Aorta (tissue), 5 donors: ENCODE results near the gene MUC7. TPM values are rescaled to one million over a fixed set of nuclear protein-coding genes. Genes with fewer than 3 reads are reported as not detected.
"Not testable (repeated sequence)": the region's sequence is repeated elsewhere in the genome, so short reads cannot be mapped to it uniquely, and the experiment has no call there.

ENCODE experiments used
- ATAC-seq: fragments of 200-7000 bp; cut with Tn5 transposase; one replicate; pipeline ENCODE4 v1.9.1; 2022; ENCODE audit warnings: moderate library complexity; ENCODE audit not compliant: low FRiP score
- DNase-seq, 2 donors: peaks; one replicate each; pipeline ENCODE4 v3.0.0-alpha.2; 2020
- H3K27ac ChIP-seq, 2 donors: one replicate each; pipeline ENCODE4 v1.5.1; 2013; ENCODE audit warnings: low read length in 2 of 2, mild to moderate bottlenecking in 2 of 2, moderate library complexity in 2 of 2, control low read depth in 1 of 2, inconsistent platforms in 1 of 2, low read depth in 1 of 2
- H3K27me3 ChIP-seq, 2 donors: one replicate each; pipeline ENCODE4 v1.6.1; 2013; ENCODE audit warnings: control low read depth in 1 of 2, low read length in 1 of 2, mild to moderate bottlenecking in 1 of 2, moderate library complexity in 1 of 2; ENCODE audit not compliant: insufficient read depth in 2 of 2, control insufficient read depth in 1 of 2
- H3K36me3 ChIP-seq, 2 donors: one replicate each; pipeline ENCODE4 v1.6.1; 2013; ENCODE audit warnings: control low read depth in 1 of 2, low read length in 1 of 2, mild to moderate bottlenecking in 1 of 2; ENCODE audit not compliant: insufficient read depth in 2 of 2, control insufficient read depth in 1 of 2
- H3K4me1 ChIP-seq, 2 donors: one replicate each; pipeline ENCODE4 v1.6.1; 2013; ENCODE audit warnings: low read length in 2 of 2, control low read depth in 1 of 2, mild to moderate bottlenecking in 1 of 2, moderate library complexity in 1 of 2; ENCODE audit not compliant: insufficient read depth in 2 of 2, control insufficient read depth in 1 of 2
- H3K4me3 ChIP-seq, 2 donors: one replicate each; pipeline ENCODE4 v1.5.1; 2013; ENCODE audit warnings: low read length in 2 of 2, control low read depth in 1 of 2, mild to moderate bottlenecking in 1 of 2
- H3K9me3 ChIP-seq: one replicate; pipeline ENCODE4 v1.6.1; 2013; ENCODE audit warnings: mild to moderate bottlenecking, low read length; ENCODE audit not compliant: control insufficient read depth
- WGBS, 2 donors: extraction: QIAGEN DNeasy Blood & Tissue Kit; methylation state at CpG; one replicate each; pipeline ENCODE4 v1.1.7; 2013; 5-methylcytosine and 5-hydroxymethylcytosine counted together
- intact Hi-C, 2 donors: fragments of 100-400 bp; cut with DNase I; formaldehyde crosslinking; loops; one replicate each; pipeline versions ENCODE4 v1.14.2 to v1.15.0; 2022
- polyA plus RNA-seq, 2 donors: library from polyadenylated mRNA; stranded (reverse); fragments of 200-250 nt; gene quantifications; one replicate each; pipeline ENCODE4 v1.2.3, GENCODE V29; 2013
- total RNA-seq, 2 donors: library from RNA; stranded (reverse); fragmentation: NEBNext Ultra II Directional; extraction: Animal tissue kit (Norgen Biotek cat#: 25700); gene quantifications; one replicate each; pipeline ENCODE4 v1.2.1, GENCODE V29; 2021
- donor health status: healthy with polysubstance abuse.
- donor health status: Bipolar disorder and iron deficiency.
- donor health status: DM: no; HTN: no; CAD: no.
- donor health status: DM: no; HTN: no; CAD: no.
- donor health status: DM: yes; HTN: yes; CAD: no.

Gene MUC7
- total and polyA plus RNA-seq, 4 donors = not detected

- Histone ChIP-seq H3K27me3 (no peaks in the 10 kb centered on the region), H3K27ac (no peak overlapping the region), H3K4me1 (no peaks in the 10 kb centered on the region), H3K36me3 (no peaks in the 10 kb centered on the region), H3K9me3 (no peaks in the 10 kb centered on the region), H3K4me3 (no peak overlapping the region)
- intact Hi-C loops = no loop called here
- 65 to 67% methylated on average over 4 of the region's 4 CpGs for WGBS, 2 donors
- DNase-seq = no peak
- no peak for ATAC-seq
Observed at GRCh38 chr4:70473679-70474078, 1.7 kb downstream of the MUC7 start.

GRCh38 chr4:70488748-70489147 is 16.8 kb downstream of the MUC7 start:
- Histone ChIP-seq H3K4me3 (no peak overlapping the region), H3K27ac (no peak overlapping the region), H3K4me1 (no peaks in the 10 kb centered on the region), H3K36me3 (no peaks in the 10 kb centered on the region), H3K9me3 (no peaks in the 10 kb centered on the region), H3K27me3 (no peaks in the 10 kb centered on the region)
- ATAC-seq (no peak), DNase-seq (no peak)
- intact Hi-C loops = no loop called here
- WGBS, 2 donors = 63 to 70% methylated on average over 3 of the region's 3 CpGs

GRCh38 chr4:70496231-70496630 is 24.2 kb downstream of the MUC7 start:
- no peak for ATAC-seq
- Histone ChIP-seq H3K36me3 (no peaks in the 10 kb centered on the region), H3K9me3 (no peaks in the 10 kb centered on the region), H3K27me3 (no peaks in the 10 kb centered on the region), H3K4me3 (no peak overlapping the region), H3K4me1 (no peaks in the 10 kb centered on the region), H3K27ac (no peak overlapping the region)
- intact Hi-C loops = no loop called here
- WGBS, 2 donors = 64 to 70% methylated on average over 6 of the region's 6 CpGs
- DNase-seq = no peak

GRCh38 chr4:70501838-70502237 is 29.8 kb downstream of the MUC7 start:
- H3K36me3 ChIP-seq, intact Hi-C loops, DNase-seq, H3K4me3 ChIP-seq, H3K27me3 ChIP-seq, ATAC-seq, H3K4me1 ChIP-seq, H3K9me3 ChIP-seq, H3K27ac ChIP-seq: not testable (repeated sequence)
- WGBS, 2 donors = 78 to 91% methylated on average over 8 of the region's 8 CpGs

- ATAC-seq = no peak
- Histone ChIP-seq H3K27ac (no peak overlapping the region), H3K4me3 (no peak overlapping the region), H3K9me3 (no peaks in the 10 kb centered on the region), H3K4me1 (no peaks in the 10 kb centered on the region), H3K36me3 (no peaks in the 10 kb centered on the region), H3K27me3 (no peaks in the 10 kb centered on the region)
- intact Hi-C loops = no loop called here
- 50 to 53% methylated on average over 4 of the region's 4 CpGs for WGBS, 2 donors
- no peak for DNase-seq
Observed at GRCh38 chr4:70504733-70505132, 32.7 kb downstream of the MUC7 start.

- no peaks in the 10 kb centered on the region for H3K9me3 ChIP-seq
- no peaks in the 10 kb centered on the region for H3K4me1 ChIP-seq
- ATAC-seq (no peak), DNase-seq (peak in 1 of 2 donors; percentile 76)
- no peaks in the 10 kb centered on the region for H3K27me3 ChIP-seq
- no peak overlapping the region for H3K27ac ChIP-seq
- no peak overlapping the region for H3K4me3 ChIP-seq
- no peaks in the 10 kb centered on the region for H3K36me3 ChIP-seq
- intact Hi-C loops = no loop called here
- WGBS, 2 donors = 1 to 4% methylated on average over 7 of the region's 7 CpGs
Observed at GRCh38 chr4:70505151-70505748, 33.3 kb downstream of the MUC7 start.

- intact Hi-C loops = no loop called here
- Histone ChIP-seq H3K9me3 (no peaks in the 10 kb centered on the region), H3K4me3 (no peak overlapping the region), H3K27me3 (no peaks in the 10 kb centered on the region), H3K4me1 (no peaks in the 10 kb centered on the region), H3K36me3 (no peaks in the 10 kb centered on the region), H3K27ac (no peak overlapping the region)
- no peak for ATAC-seq
- DNase-seq = no peak
- WGBS, 2 donors = 68 to 75% methylated on average over 1 of the region's 1 CpG
Observed at GRCh38 chr4:70508801-70509200, 36.8 kb downstream of the MUC7 start.

- Histone ChIP-seq H3K36me3 (no peaks in the 10 kb centered on the region), H3K27ac (no peak overlapping the region), H3K9me3 (peaks cover 2% of the 10 kb centered on the region), H3K4me1 (no peaks in the 10 kb centered on the region), H3K4me3 (no peak overlapping the region), H3K27me3 (no peaks in the 10 kb centered on the region)
- WGBS, 2 donors = 87 to 90% methylated on average over 3 of the region's 3 CpGs
- DNase-seq (no peak), ATAC-seq (no peak)
- intact Hi-C loops = no loop called here
Observed at GRCh38 chr4:70511365-70511764, 39.4 kb downstream of the MUC7 start.

- ATAC-seq = no peak
- 37 to 56% methylated on average over 4 of the region's 4 CpGs for WGBS, 2 donors
Observed at GRCh38 chr4:70515367-70516250, 43.6 kb downstream of the MUC7 start.

More at GRCh38 chr4:70515367-70516250, 43.6 kb downstream of the MUC7 start:
- no peaks in the 10 kb centered on the region for H3K27me3 ChIP-seq
- H3K4me1 ChIP-seq = no peaks in the 10 kb centered on the region
- intact Hi-C loops = no loop called here
- H3K4me3 ChIP-seq = no peak overlapping the region
- peaks cover 2% of the 10 kb centered on the region for H3K9me3 ChIP-seq
- H3K27ac ChIP-seq = no peak overlapping the region
- H3K36me3 ChIP-seq = no peaks in the 10 kb centered on the region
- DNase-seq = no peak
